SKM-1 treated with dmso at 0.1 percent for 144 hours (cell line): ENCODE measurements around the gene LDB2.
A peak's percentile ranks its signal among the peaks of the same experiment; 100 is the strongest.
"Not testable (repeated sequence)": the region's sequence is repeated elsewhere in the genome, so short reads cannot be mapped to it uniquely, and the experiment has no call there.

Source experiments
- DNase-seq: peaks from one replicate; lab custom pipeline; 2025; ENCODE audit not compliant: unreplicated experiment; lab: John Stamatoyannopoulos, UW

LDB2 gene

DNA sequence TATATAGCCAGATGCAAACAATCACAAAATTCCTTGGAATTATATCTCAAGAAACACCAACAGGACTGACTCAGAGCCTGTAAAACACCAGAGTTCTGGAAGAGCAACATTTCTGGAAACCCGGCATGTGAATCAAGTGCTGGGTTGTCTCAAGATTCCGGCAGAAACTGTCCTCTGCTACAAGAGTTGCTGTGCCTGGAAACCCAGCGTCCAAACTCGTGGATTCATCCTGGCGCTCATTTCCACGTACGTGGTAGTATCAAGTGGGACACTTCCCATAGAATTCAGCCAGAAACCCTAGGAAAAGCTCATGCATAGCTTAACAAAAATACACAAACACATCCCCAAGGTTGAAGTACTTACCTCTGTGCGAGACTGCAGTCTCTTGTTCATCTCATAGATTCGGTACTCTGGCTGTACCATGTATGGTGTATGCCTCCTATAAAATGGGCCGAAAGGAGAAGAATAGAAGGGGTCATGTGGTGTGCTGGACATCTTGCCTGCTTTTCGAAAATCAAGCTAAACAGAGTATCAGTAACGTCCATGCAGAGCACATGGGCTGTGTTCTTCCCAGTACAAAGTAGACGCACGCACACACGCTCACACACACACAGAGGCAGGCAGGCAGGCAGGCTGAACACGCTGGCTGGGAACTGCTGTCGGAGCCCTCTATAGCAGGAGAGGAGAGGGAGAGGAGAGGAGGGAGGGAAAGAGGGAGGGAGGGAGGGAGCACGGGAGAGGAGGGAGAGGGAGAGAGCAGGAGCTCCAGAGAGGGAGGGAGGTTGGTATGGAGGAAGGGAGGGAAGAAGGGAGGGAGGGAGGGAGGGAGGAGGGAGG lies at the start of gene LDB2:
Gene LDB2 (minus strand): TSS at position 655 of the 837 bp plus-strand sequence.
- peak; percentile 7 for DNase-seq

DNA sequence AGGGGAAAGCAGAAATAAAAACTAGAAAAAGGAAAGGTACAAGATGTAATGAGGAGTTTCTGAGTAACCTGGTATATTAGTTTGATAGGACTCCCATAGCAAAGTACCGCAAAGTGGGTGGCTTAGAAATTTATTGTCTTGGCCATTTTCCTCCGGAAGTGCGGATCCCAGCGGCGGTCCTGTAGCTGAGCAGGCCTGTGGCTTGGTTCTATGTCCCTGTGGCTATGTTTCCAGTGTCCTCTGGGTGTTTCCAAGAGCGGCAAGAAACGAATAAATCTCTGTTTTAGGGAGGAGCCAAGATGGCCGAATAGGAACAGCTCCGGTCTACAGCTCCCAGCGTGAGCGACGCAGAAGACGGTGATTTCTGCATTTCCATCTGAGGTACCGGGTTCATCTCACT lies 44.0 kb upstream of the LDB2 start:
- DNase-seq: no peak

DNA sequence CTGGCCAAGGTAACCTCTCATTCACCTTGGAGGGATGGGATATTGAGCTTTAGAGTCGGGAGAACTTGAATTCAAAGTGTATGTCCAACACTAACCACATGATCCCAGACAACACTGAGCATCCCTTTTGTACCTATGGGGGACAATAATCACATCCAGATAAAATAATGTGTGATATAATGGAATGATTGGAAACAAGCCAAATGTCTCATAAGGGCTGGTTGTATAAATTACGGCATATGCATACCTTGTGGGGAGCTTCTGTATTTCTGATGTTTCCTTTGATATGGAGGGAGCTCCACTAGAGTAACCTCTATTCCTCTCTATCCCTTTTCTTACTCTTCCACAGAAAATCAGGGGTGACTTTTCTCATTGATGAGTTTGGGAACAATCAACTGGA lies 40.7 kb upstream of the LDB2 start:
- DNase-seq: no peak

DNA sequence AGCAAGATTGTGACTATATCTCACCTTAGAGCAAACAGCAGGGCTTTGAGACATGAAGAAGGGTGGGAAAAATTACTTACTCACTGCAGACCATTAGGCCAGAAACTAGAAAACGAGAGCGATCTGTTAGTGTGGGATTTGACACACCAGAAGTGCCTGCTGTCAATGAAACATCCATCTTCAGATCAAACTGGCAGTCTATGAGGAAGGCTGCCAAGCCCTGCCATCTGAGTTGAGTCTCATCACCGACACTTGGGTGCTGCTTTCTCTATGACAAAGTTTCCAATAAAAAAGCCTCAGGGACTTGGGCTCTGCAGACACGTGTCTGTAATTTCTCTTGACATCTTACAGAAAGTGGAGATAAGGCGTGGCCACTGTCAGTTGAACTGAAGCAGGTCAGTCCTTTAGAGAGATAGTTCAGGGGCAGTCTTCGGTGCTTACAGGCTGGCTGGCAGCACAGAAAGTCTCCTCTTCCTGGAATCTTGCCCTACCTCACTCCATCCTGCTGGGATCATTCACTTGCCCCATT lies 40.1 kb upstream of the LDB2 start:
- DNase-seq: no peak

DNA sequence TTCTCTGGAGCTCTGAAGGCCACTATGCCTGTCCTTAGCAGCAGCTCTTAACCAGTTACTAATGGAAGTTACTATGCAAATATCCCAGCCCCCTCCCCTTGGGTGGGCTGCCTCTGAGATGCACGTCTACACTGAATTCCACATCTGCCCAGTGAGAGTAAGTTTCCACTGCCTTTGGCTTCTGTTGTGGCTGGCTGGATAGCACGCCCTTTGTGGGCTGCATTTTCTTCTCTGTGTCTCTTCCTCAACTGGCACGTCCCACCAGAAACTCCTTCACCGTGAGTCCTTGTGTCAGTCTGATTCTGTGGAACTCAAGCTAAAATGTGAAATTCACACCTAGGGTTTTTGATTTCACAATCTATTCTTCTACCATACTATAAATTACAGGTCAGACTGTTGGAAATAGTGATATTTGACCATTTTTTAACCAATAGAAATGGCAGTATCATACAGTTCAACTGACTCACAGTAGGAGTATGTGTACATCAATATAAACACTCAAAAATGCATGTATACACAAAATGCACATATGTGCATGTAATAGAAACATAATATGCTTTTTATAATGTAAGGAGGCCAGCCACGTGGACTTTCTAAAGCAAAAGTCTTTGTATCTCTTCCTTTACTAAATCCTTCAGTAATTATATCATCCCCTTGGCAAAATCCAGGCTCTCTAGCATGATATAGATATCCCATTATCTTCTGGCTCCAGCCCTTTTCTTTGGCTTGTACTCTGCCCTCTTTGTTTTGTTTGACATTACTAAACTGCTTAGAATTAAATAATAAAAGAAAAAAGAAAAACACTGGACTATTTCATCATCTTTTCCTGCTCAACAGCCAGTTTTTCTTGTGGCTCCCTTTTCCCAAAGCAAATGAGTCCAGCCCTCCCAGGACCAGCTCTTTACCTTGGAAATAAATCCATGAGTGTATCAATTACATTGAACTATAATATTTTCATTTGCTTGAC lies 33.2 kb upstream of the LDB2 start:
- DNase-seq: no peak

DNA sequence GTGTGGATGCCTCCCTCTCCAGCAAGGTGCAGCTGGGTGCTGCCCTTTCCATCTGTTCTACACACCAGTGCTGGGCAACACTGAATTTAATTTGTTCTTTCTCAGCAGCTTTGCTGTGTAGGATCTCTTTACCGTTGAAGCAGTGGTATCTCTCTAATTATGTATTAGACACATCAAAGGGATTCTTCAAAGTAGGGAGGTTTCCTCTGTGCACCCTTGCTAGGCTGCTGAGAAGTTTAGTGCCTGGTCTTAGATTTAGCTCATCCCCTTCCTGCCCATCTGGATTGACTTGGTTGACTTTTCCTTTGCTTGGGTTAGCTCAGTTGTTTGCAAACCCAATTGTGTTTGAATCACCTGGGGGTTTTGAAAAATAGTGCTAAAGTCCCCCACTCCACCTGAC lies 27.8 kb upstream of the LDB2 start:
- DNase-seq: no peak

DNA sequence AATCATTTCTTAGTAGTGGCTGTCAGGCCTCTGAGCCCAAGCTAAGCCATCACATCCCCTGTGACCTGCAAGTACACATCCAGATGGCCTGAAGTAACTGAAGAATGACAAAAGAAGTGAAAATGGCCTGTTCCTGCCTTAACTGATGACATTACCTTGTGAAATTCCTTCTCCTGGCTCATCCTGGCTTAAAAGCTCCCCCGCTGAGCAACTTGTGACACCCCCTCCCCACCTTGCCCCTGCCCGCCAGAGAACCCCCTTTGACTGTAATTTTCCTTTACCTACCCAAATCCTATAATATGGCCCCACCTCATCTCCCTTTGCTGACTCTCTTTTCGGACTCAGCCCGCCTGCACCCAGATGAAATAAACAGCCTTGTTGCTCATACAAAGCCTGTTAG lies 20.3 kb upstream of the LDB2 start:
- not testable (repeated sequence) for DNase-seq

DNA sequence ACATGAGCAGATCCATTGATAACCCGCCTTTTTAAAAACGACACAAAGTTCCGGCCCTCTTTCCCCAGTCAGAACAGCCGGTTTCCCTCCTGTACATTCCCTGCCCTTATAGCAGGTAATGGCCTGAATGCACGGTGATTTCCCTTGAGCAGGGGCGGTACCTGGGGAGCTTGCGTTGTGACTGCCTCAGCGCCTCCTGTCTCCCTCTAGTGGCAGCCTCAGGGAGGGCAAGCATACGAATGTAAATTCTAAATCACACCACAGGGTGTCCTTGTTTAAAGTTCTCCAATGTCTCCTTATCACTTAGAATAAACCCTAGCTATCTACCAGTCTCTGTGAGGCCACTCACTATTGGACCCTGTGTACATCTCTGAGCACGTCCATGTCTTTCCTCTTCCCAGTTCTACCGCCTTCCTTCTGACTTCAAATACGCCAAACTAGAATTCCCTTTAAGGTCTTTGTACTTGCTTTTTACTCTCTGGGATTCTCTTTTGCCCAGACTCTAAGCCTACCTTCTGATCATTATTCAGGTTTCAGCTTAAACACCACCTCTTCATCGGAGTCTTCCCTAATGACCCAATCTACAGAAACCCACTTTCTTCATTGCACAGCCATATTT lies 18.4 kb upstream of the LDB2 start:
- peak; percentile 81 for DNase-seq

DNA sequence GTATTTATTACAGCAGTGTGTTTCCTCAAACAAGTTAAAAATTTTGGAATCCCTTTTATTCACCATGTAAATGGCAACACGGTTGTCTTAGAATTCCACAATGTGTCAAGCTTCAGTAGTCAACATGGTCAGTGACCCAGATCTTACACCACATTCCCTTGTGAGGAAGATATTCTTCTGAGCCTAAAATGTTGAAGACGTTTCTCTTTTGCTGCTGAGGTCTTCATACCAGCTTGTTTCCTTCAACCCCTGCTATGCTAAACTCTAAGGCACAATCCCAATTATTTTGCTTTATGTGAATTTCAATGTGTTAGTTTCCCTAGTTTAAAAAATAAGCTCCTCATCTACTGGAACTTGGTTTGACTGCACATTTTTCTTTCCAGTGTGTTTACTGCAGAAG lies 17.6 kb upstream of the LDB2 start:
- no peak for DNase-seq

DNA sequence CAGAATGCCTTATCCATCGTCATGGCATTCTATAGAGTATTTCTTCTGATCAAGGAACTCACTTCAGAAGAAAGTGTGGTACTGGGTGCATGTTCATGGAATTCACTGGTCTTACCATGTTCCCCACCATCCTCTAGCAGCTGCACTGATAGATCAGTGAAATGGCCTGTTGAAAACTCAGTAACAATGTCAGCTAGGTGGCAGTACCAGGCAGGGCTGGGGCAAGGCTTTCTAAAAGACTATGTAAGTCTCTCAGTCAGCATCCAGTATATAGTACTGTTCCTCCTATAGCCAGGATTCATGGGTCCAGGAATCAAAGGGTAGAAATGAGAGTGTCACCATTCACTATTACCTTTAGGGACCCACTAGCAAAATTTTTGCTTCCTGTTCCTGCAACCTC lies 15.8 kb upstream of the LDB2 start:
- DNase-seq: no peak

DNA sequence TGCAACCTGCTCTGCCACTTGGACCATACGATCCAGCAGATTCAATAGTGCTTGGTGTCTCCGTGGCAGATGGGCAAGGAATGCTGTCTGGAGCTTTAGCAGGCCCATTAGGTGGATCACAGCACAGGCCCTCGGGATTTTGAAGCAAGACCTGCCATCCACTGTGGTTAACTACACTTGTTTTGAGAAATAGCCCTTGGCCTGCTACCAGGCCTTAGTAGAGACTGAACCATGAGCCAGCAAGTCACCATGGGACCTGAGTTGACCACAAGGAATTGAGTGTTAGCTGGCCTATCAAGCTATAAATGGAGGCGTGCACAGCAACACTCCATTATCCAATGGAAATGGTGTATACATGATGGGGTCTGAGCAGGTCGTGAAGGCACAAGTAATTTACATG lies 14.5 kb upstream of the LDB2 start:
- no peak for DNase-seq

DNA sequence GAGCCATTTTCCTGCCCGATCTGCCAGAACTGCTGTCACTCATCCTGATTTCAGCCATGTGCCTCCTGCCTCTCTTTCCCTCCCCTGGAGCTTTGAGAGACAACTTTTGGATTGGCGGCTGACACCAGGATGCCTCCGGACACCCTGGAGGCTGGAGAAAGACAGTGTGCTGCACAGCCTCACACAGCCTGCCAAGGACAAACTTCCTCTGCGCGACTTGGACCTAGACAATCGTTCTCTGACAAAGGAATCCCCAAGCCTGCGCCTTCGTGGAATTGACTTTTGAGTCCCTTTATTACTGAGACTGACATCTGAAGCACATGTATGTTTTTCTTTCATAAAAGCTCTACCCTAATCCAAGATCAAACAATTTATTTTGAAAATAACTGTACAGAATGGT lies 10.8 kb upstream of the LDB2 start:
- no peak for DNase-seq

DNA sequence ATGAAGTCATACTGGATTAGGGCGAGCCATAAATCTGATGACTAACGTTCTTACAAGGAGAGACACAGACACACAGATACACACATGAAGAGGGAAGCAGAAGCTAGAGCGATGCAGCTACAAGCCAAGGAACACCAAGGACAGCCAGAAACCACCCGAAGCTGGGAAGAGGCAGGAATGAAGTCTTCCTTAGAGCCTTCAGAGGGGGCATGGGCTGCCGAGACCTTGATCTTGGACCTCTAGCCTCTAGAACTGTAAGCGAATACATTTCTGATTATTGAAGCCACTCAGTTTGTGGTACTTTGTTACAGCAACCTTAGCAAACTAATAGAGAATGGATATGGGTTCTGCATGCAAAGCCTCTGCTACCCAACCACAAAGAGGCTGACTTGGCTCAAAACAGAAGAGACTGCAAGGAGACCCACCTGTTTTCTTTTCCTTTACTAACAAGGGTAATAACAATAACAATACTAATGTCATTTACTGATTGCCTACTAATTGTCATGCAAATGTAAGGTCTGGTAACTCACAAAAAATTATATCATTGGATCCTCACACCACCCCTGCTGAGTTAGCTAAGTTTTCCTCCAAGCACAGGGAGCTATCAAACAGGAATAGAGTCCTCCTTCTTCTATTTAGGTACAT lies 10.1 kb upstream of the LDB2 start:
- no peak for DNase-seq

DNA sequence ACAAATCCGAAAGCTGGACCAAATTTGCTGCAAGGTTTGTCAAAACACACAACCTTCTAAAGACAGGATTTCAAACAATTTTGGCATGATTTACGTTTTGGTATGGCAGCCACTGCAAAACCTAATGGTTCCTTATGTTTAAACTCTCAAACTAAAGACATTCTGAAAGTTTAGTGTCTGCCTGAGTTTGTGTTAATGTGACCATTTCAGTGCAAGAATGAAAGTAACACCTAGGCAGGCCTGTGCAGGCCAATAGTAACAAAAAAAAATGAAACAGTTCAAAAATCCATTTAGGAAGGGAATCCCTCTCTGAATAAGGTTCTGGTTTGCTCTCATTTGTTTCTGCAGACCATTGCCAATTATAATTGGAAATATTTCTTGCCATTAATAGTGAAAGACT lies 1.9 kb upstream of the LDB2 start:
- DNase-seq: no peak

DNA sequence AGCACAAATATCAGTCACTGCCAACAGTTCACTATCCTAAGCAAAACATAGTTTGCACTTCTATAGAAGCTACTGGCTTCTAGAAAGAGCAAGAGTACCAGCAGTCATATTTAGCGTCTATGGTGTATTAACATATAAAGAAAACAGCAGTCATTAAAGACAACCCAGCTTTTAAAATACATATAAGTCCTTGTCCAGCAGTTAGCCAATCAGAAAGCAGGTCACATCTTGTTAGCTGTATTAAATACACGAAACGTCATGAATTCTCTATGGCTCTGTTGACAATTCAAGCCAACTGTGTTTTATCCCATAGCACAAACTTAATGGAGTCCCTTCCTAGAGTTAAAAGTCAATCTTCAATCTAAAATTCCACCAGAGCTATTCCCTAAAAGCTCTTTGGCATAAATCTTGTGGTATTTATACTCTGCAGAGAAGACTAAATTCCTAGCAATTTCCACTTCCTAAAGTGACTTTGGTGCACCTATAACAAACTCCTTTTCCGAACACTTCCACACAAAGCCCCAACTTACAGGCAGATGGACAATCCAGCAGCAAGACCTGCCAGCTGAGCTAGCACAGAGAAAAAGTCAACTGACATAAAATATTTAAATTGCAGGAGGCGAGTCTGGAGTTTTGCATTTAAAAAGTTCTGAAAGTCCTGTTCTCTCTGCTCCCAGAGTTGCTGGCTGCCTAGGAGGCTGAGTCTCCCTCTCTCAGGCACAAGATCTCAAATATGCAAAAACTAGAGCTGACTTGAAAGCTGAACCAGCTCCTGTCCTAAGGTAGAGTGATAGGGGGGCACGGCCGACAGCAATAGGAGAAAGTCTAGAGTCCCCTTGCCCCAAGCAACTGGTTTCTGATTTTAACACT lies 1.3 kb downstream of the LDB2 start:
- DNase-seq: no peak

DNA sequence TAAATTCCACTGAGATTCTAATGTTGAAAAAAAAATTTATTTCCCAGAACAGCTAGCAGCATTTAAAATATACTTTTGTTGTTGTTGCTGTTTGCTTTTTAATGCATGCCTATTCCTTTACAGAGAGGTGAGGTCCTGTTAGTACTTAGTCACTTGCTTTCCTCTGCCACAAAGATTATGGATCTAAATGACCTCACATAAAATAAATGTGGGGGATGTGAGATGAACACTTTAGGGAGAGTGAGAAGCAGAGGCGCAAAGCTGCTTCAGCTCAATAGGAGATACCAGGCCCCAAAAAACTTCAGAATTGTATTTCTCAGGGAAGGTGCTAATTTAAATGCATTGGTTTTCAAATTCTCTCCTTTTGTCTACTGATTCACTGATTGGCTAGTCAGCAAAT lies 4.0 kb downstream of the LDB2 start:
- DNase-seq: no peak

DNA sequence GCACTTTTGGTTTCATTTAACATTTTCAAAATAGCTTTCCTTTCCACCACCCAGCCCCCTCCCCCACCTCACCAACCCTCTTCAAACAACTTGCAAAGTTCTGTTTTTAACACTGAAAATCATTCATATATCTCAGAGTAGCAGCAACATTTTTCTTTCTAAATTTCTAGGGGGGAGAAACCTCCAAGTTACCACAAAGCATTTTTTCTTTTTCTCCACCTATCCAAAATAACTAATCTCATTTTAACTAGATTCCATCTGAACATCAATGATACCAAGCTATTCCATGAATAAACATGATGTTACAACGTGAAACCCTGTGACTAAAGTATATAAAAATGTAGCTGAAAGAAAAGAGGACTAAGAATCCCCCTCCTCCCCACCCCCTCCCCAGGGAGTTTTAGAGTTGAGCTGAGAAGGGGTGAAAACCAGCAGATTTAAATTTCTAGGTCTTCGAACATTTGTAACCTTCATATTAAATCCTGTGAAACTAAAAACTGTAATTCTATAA lies 5.2 kb downstream of the LDB2 start:
- no peak for DNase-seq

DNA sequence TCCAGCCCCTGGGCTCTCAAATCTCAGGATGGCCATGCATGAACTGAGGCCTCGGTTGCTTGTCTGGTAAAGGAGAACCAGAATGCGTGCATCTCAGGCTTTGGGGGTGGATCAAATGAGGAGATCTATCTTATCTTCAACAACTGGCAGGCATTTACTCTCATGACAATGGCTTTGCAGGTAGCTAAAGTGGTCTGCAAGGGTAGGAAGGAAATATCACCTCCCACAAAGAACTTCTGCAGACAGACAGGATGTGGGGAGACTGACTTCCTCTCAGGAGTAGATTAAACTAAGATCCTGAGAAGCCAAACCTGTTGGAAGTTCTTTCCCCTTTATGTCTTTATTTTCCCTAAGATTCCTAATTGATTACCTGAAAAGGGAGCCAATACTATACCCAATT lies 7.8 kb downstream of the LDB2 start:
- DNase-seq: no peak

DNA sequence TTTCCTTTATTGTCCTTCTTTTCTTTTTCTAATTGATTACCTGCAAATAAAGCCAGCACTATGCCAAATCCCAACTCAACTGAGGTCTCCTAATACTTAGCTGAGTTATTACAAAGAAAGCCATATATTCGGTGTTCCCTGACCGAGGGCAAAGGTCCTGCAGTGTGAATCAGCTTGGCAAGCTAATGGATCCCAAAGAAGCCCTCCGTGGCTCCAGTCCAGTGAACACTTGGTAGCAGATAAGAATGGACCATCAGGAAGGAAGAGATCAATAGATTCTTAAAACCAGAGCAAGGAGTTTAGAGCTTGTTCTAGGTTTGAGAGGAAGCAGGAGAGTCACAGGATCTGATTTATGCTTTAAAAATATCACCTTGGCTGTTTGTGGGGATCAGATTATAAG lies 8.5 kb downstream of the LDB2 start:
- DNase-seq: no peak

DNA sequence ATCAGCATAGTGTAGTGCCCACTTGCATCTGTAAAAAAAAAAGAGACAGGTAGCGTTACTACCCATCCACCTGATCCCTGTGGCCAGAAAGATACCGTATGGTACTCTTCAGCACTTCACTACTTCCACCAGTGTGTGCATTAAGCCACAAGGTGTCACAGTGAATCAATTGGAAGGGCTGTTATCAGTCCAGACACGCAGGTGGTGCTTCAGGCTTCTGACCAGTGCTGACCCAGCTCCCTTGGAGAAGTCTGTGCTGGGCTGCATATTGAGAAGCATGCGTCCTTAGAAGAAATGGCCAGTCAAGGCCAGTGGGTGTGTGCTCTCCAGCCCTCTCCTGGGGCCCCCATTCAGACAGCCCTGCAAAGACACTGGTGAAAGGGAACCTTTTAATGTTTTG lies 10.6 kb downstream of the LDB2 start:
- no peak for DNase-seq
